NCI-H526 (cell line): ENCODE results near the gene C6.
"Not testable (repeated sequence)": the region's sequence is repeated elsewhere in the genome, so short reads cannot be mapped to it uniquely, and the experiment has no call there.

Experiments
- DNase-seq, 2 experiments: peaks; one replicate each; lab custom pipeline; 2025; lab: John Stamatoyannopoulos, UW

Gene C6

DNA sequence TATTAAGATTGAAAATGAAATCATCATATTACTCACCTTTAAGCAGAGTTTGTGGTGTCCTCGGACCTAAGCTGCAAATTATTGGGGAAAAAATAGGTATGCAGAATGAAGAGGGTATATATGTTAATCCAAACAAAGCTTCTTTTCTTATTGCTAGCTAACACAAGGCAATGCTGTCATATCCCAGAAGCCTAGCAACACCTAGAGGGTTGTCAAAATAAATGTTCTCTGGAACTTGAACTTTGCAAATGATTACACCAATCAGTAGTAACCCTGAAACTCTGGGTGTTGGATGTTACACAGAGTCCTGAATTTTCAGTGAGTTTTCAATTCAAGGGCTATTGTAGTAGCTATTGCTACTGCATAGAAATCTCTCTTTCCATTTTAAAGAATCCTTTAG lies at the start of gene C6:
C6 (minus strand) TSS at position 193 of the 400 bp plus-strand sequence. CDS start 10,302 bp downstream, outside the sequence.
- no peak for DNase-seq

DNA sequence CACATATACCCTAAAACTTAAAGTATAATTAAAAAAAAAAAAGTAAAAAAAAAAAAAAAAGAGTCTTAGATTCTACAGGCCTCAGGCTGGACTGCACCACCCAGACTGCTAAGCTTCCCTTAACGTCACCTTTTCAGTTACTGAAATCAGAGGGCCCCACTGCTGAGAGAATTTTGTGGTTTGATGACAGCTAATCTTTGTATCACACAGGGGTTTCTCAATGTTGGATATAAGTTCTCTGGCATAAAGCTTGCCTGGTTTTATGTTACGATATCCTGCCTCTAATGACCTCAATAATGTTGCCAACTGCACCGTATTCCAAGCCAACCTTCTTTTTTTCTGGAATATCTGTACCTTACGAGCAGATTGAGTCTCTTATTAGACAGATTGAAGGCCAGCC lies 43.1 kb upstream of the C6 start:
- DNase-seq, result no peak

GRCh38 chr5:41253109-41253508 lies 39.8 kb upstream of the C6 start:
- no peak for DNase-seq

DNA sequence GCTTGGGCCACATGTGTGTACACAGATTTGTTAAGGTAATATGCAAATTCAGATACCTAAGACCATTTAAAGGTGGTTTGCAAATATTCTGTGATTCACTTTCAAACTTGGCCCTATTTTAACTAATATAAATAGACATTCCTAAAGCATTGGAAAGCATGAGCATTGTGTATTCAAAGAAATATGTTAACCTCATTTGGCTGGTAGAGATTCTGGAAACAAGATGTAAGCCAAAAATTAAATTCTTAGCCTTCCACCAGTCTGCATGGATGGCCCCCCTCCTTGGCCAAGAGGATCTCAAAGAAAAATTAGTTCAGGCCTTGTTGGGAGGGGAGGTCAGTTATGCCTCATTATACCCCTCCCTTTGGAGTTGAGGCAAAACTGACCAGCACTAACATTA lies 38.7 kb upstream of the C6 start:
- no peak for DNase-seq

- no peak for DNase-seq
Measured at GRCh38 chr5:41250351-41250987, 37.1 kb upstream of the C6 start.

GRCh38 chr5:41247135-41247534 lies 33.8 kb upstream of the C6 start:
- no peak for DNase-seq

- no peak for DNase-seq
Measured at GRCh38 chr5:41246376-41246775, 33.0 kb upstream of the C6 start.

- no peak for DNase-seq
Measured at GRCh38 chr5:41243558-41243957, 30.2 kb upstream of the C6 start.

DNA sequence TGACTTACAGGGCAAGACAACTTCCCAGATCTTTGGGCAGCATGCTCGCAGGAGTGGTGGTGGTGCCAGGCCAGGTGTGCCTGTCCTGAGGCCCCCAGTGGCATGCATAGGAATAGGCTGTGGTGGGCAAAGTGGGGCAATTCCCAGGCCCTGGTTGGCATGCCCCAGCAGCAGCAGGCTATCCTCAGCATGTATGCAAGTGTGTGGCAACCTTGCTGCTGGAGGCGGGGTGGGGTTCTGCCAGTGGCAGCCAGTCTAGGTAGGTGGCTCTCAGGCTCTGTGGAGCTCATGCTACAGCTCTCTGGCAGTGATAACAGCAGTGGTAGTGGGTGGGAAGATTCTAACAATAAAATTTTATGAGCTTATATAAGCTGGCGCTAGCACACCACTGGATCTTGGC lies 27.7 kb upstream of the C6 start:
- no peak for DNase-seq

DNA sequence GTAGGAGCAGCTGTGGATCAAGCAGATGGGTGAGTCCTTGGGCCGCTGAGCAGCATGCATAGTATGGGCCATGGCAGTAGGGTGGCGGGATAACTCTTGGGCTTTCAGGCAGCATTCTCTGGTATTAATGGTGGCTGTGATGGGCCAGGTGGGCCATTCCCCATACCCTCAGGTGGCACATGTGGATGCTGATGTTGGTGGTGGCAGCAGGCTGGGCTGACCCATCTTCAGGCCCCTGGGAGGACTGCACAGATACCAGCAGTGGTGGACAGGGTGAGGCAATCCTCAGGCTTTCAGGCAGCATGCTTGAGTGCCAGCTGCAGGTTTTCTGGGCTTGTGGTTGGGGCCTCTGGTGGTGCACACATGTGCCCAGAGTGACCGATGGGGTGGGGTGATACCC lies 27.1 kb upstream of the C6 start:
- DNase-seq, result no peak

DNA sequence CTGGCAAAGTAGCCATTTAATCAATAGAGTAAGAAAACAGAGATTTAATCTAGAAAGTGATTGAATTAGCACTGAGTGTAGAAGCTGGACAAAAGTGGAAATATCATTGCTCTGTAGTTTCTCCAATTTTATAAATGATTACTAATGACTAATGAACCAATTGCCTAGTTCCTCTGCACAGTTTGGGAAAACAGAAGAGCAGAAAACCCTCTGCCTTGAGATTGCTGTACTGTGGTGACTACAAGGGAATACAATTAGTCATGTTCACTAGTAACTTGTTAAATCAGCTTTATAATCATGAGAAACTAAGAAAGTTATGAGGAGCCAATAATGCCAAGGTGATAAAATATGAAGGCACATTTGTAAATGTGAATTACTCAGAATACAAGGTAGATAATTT lies 21.1 kb upstream of the C6 start:
- no peak for DNase-seq

GRCh38 chr5:41232797-41233196 lies 19.5 kb upstream of the C6 start:
- DNase-seq, result no peak

DNA sequence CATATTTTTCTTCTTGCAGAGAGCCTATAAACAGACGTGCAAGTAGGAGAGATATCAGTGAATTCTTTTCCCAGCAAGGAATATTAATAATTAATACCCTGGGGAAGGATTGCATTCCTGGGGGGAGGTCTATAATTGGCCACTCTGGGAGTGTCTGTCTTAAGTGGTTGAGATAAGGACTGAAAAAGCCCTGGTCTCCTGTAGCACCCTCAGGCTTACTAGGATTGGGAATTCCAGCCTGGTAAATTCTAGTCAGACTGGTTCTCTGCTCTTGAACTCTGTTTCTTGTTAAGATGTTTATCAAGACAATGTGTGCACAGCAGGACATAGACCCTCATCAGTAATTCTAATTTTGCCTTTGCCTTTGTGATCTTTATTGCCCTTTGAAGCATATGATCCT lies 16.9 kb upstream of the C6 start:
- not testable (repeated sequence) for DNase-seq

- no peak for DNase-seq
Measured at GRCh38 chr5:41223962-41224361, 10.6 kb upstream of the C6 start.

DNA sequence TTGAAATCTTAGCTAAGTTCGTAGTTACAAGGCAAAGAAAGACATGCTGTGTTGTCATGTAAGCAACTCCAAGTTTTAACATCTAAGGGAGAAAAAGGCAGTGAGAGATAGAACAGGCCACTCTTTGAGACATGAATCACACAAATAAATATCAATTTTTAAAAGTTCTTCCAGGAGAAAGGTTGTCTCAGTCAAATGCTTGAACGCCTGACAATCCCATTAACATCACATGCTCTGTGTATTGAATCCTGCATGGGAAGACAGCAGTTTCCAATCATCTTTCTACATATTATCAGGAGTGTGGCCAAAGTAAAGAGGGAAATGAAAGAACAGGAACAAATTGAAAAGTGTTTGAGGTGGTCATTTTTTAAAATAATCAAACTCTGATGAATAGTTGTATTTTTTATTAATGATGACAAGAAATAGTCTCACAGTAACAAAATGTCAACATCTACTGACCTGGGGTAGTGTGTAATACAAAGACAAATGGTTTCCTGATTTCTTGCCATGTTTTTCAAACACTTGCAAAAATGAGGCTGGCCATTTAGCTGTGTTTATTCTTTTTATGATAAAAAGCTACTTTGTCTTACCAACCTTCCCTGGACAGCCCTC lies 6.4 kb upstream of the C6 start:
- DNase-seq, result no peak

DNA sequence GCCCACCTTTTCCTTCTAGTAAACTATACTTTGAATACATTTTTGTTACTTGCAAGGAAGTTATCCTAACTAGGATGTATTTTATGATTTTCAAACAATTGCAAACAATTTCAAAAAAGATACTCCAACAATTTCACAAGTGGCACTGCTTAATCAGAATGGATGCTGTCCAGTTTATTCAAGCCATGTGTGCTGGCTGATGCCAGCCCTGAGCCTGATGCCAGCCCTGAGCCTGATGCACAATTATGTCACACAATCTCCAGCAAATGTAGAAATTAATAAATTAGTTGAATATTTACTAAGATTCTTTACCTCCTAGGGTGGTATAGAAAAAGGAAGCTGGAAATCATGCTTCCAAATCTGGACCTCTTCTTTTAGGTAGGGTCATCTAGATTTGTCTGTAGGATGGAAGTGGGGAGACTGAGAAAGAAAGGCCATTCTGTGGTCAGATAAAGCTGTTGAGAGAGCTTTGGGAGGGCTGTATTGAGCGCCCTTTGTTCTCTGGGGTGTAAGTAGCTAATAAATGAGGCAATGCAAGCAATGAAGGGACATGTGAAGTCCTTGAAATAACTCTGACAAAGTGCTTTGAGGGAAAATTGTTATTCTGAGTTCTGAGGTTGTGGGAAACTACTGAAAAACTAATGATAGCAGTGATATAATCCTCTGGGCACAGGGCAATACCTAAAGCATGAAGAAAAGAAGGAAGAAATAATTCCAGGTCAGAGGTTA lies 5.8 kb upstream of the C6 start:
- DNase-seq, result no peak

GRCh38 chr5:41214182-41214581 lies 850 bp upstream of the C6 start:
- DNase-seq, result no peak

GRCh38 chr5:41212935-41213334 lies 397 bp downstream of the C6 start:
- DNase-seq, result no peak

DNA sequence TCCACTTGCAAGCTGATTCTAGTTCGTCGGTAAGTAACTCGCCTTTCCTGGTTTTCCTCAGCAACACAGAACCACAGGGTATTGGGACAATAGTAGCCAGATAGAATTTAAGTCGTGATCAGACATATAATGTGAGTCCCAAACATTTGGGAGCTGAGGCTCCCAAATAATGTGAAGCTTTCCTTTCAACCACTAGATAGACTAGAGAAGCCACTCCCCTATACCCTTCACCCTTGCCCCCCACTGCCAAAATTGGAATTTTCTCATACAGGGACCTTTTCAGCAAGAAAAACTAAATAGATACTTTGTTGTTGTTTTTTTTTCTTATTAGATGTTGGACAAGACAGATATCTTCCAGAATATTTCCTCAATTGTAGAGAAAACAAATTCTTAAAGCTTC lies 1.9 kb downstream of the C6 start:
- no peak for DNase-seq

DNA sequence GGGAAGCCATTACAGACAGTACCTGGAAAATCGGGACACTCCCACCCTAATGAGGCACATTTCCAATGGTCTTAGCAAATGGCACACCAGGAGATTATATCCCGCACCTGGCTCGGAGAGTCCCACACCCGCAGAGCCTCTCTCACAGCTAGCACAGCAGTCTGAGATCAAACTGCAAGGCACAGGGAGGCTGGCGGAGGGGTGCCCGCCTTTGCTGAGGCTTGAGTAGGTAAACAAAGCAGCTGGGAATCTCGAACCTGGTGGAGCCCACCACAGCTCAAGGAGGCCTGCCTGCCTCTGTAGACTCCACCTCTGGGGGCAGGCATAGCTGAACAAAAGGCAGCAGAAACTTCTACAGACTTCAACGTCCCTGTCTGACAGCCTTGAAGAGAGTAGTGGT lies 7.9 kb downstream of the C6 start:
- DNase-seq, result not testable (repeated sequence)

GRCh38 chr5:41203033-41203432 lies 10.3 kb downstream of the C6 start:
- no peak for DNase-seq

DNA sequence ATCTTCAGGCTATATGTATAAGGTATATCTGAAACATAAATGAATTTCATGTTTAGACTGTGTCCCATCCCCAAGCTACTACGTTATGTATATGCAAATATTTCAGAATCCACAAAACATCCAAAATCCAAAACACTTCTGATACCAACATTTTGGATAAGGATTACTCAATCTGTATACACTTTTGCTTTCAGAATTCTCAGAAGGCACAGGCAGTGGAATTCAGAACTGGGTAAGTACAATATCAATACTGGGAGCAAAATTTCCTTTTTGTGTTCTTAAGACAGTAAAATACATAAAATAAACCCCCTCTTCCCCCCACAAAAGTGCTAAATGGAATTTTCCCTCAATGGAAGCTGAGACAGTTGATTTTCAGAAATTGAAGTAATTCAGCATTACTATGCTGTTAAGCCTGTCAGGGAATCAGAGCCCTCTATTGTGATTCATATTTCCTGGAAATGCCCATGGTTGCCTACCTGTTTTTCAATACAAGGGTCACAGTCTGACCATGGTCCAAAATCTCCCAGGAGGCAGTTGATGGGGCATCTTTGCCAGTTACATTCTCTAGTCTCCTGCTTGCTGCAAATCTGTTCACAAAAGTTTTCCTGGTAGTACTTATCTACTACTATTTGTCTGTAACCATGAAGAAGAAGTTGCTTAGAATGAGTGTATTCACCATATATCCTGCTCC lies 12.1 kb downstream of the C6 start:
- DNase-seq, result no peak

GRCh38 chr5:41200506-41200905 lies 12.8 kb downstream of the C6 start:
- DNase-seq, result no peak
